Tibial nerve (tissue), 4 donors: ENCODE measurements around the gene NEU1.
A peak's percentile ranks its signal among the peaks of the same experiment; 100 is the strongest.

Source experiments
- CTCF ChIP-seq, 5 experiments: fragments of 200-600 bp in 3 of 5; fragments of 450-650 bp in 2 of 5; sonication (generic) in 3 of 5; IDR thresholded peaks; one replicate each; pipeline ENCODE4 v1.5.1; 2016 to 2019; ENCODE audit warnings: antibody characterized with exemption in 5 of 5, mild to moderate bottlenecking in 3 of 5, moderate library complexity in 2 of 5
- EP300 ChIP-seq, 2 donors: sonication (generic); formaldehyde crosslinking; IDR thresholded peaks; one replicate each; pipeline ENCODE4 v1.6.1; 2017; ENCODE audit warnings: antibody characterized with exemption in 2 of 2, mild to moderate bottlenecking in 1 of 2
- POLR2A ChIP-seq, 2 donors: fragments of 450-650 bp; IDR thresholded peaks; one replicate each; pipeline ENCODE4 v1.6.1; 2017; ENCODE audit warnings: antibody characterized with exemption in 2 of 2, mild to moderate bottlenecking in 2 of 2, moderate library complexity in 2 of 2

DNA sequence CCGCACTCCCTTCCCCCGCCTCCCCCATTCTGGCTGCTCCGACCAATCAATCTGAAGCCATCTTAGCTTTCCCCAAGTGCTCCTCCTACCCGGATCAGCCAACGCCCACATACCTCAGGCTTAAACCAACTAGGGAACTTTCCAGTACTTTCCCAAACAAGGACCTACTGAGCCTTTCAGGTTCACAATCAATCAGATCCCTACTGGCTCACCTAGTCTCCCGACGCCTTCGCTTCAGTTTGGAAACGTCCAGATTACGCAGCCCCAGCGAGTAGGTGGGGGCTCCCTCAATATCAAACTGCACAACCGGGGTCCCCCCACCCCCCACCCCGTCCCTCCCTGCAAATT, 48.0 kb downstream of the NEU1 start:
- peak; percentile 63 to 97 for TF ChIP-seq EP300 (IDR thresholded peaks at IDR 0.05)
- TF ChIP-seq CTCF (IDR thresholded peaks at IDR 0.05): no peak
- peak; percentile 40 to 82 for TF ChIP-seq POLR2A (IDR thresholded peaks at IDR 0.05)
